HepG2 (cell line): Measurements from ENCODE around the gene PARN. TPM values are rescaled to one million over a fixed set of nuclear protein-coding genes. Genes with fewer than 3 reads are reported as not detected.

Experiments used
- ADNP ChIP-seq: sonication (generic); formaldehyde crosslinking; IDR thresholded peaks from 2 replicates; pipeline ENCODE4 v1.4.0; 2020; ENCODE audit warnings: missing genetic modification reagents
- ATF7 ChIP-seq, 2 experiments: fragments of 450-650 bp in 1 of 2; sonication (generic) in 1 of 2; formaldehyde crosslinking in 1 of 2; IDR thresholded peaks; 2 replicates each; pipeline versions ENCODE4 v1.4.0 to v1.6.1; 2016 to 2020; ENCODE audit warnings: antibody characterized with exemption in 1 of 2, mild to moderate bottlenecking in 1 of 2, missing genetic modification reagents in 1 of 2
- CBFB ChIP-seq: sonication (generic); formaldehyde crosslinking; IDR thresholded peaks from 2 replicates; pipeline ENCODE4 v1.4.0; 2020; ENCODE audit warnings: missing genetic modification reagents
- CHCHD3 ChIP-seq: sonication (generic); formaldehyde crosslinking; IDR thresholded peaks from 2 replicates; pipeline ENCODE4 v1.8.0; 2022; ENCODE audit warnings: mild to moderate bottlenecking, missing genetic modification reagents, moderate library complexity
- DMAP1 ChIP-seq: IDR thresholded peaks from 2 replicates; pipeline ENCODE4 v1.6.1; 2016
- GPBP1L1 ChIP-seq: sonication (generic); formaldehyde crosslinking; IDR thresholded peaks from 2 replicates; pipeline ENCODE4 v1.5.0; 2020; ENCODE audit warnings: mild to moderate bottlenecking, missing genetic modification reagents
- MTA3 ChIP-seq: sonication (generic); formaldehyde crosslinking; IDR thresholded peaks from 2 replicates; pipeline ENCODE4 v1.4.0; 2020; ENCODE audit warnings: missing genetic modification reagents
- NCOA2 ChIP-seq: sonication (generic); formaldehyde crosslinking; IDR thresholded peaks from 2 replicates; pipeline ENCODE4 v1.8.0; 2022; ENCODE audit warnings: inconsistent platforms
- NFATC3 ChIP-seq: sonication (generic); formaldehyde crosslinking; IDR thresholded peaks from 2 replicates; pipeline ENCODE4 v1.5.1; 2020; ENCODE audit warnings: mild to moderate bottlenecking, missing genetic modification reagents
- PPARG ChIP-seq: conservative IDR thresholded peaks from 2 replicates; pipeline ENCODE4 v1.6.1; 2016; ENCODE audit warnings: missing biosample characterization, missing genetic modification reagents
- RELA ChIP-seq: sonication (generic); formaldehyde crosslinking; IDR thresholded peaks from 2 replicates; pipeline ENCODE4 v1.4.0; 2020; ENCODE audit warnings: missing genetic modification reagents
- ZMYM2 ChIP-seq: sonication (generic); formaldehyde crosslinking; IDR thresholded peaks from 2 replicates; pipeline ENCODE4 v1.8.0; 2022; ENCODE audit warnings: mild to moderate bottlenecking, missing genetic modification reagents
- ZNF264 ChIP-seq: sonication (generic); formaldehyde crosslinking; IDR thresholded peaks from 2 replicates; pipeline ENCODE4 v1.4.0; 2020; ENCODE audit warnings: missing genetic modification reagents
- ZNF781 ChIP-seq: sonication (generic); formaldehyde crosslinking; IDR thresholded peaks from 2 replicates; pipeline ENCODE4 v1.5.1; 2020; ENCODE audit warnings: borderline replicate concordance, mild to moderate bottlenecking, missing genetic modification reagents; ENCODE audit errors: not compliant biosample characterization
- polyA plus RNA-seq, 8 experiments: library from polyadenylated mRNA; depleted of rRNA in 3 of 8; stranded (reverse) in 7 of 8; unstranded in 1 of 8; fragments of >200 nt; fragmentation: Illumina TruSeq in 4 of 8; extraction: Trizol in 4 of 8; gene quantifications; 2 replicates each; pipeline versions ENCODE4 v1.2.1 to v1.2.3, GENCODE V29; 2011 to 2016; ENCODE audit warnings: low read depth in 4 of 8, missing spikeins in 1 of 8, mixed read lengths in 1 of 8; ENCODE audit not compliant: insufficient read depth in 1 of 8
- total RNA-seq, 5 experiments: library from RNA; depleted of rRNA; stranded (reverse); fragments of >200 nt; fragmentation: Illumina TruSeq; extraction: Trizol; gene quantifications; 2 replicates each; pipeline ENCODE4 v1.2.3, GENCODE V29; 2016; ENCODE audit warnings: low read depth in 1 of 5
- TF ChIP-seq, protein P1 (sequence below): sonication (generic); formaldehyde crosslinking; IDR thresholded peaks from 2 replicates; pipeline ENCODE4 v1.4.0; 2020; ENCODE audit warnings: missing genetic modification reagents, mild to moderate bottlenecking, borderline replicate concordance
- TF ChIP-seq, protein P2 (sequence below): sonication (generic); formaldehyde crosslinking; IDR thresholded peaks from 2 replicates; pipeline ENCODE4 v1.4.0; 2020; ENCODE audit warnings: mild to moderate bottlenecking, missing genetic modification reagents
- TF ChIP-seq, protein P3 (sequence below): sonication (generic); formaldehyde crosslinking; IDR thresholded peaks from 2 replicates; pipeline ENCODE4 v1.4.0; 2020; ENCODE audit warnings: mild to moderate bottlenecking, missing genetic modification reagents, borderline replicate concordance
- TF ChIP-seq, protein P4 (sequence below): sonication (generic); formaldehyde crosslinking; IDR thresholded peaks from 2 replicates; pipeline ENCODE4 v1.4.0; 2020; ENCODE audit warnings: missing genetic modification reagents, borderline replicate concordance

PARN gene
- total and polyA plus RNA-seq, 2 of the 13 experiments (the other 11 are each of a cell fraction or from before 2014, with no cell fraction given): 13.3 to 47.6 TPM

- TF ChIP-seq, protein P1, sequence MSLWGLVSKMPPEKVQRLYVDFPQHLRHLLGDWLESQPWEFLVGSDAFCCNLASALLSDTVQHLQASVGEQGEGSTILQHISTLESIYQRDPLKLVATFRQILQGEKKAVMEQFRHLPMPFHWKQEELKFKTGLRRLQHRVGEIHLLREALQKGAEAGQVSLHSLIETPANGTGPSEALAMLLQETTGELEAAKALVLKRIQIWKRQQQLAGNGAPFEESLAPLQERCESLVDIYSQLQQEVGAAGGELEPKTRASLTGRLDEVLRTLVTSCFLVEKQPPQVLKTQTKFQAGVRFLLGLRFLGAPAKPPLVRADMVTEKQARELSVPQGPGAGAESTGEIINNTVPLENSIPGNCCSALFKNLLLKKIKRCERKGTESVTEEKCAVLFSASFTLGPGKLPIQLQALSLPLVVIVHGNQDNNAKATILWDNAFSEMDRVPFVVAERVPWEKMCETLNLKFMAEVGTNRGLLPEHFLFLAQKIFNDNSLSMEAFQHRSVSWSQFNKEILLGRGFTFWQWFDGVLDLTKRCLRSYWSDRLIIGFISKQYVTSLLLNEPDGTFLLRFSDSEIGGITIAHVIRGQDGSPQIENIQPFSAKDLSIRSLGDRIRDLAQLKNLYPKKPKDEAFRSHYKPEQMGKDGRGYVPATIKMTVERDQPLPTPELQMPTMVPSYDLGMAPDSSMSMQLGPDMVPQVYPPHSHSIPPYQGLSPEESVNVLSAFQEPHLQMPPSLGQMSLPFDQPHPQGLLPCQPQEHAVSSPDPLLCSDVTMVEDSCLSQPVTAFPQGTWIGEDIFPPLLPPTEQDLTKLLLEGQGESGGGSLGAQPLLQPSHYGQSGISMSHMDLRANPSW: peak; percentile 38
- TF ChIP-seq CHCHD3 (0 out of 2 replicates have a peak, but pooled peaks have one; percentile 76), PPARG (peak; percentile 80), CBFB (CRISPR knock-in tag) (0 out of 2 replicates have a peak, but pooled peaks have one; percentile 87), ZNF264 (CRISPR knock-in tag) (peak; percentile 96), MTA3 (CRISPR knock-in tag) (no peak), NCOA2 (CRISPR knock-in tag) (peak; percentile 94), GPBP1L1 (CRISPR knock-in tag) (no peak), DMAP1 (peak; percentile 44; the same call in 1 of the 2 replicates), NFATC3 (0 out of 2 replicates have a peak, but pooled peaks have one; percentile 29), ATF7 (IDR thresholded peaks at IDR 0.05) (peak; percentile 92), ATF7 (CRISPR knock-in tag; IDR thresholded peaks at IDR 0.05) (peak; percentile 91; the same call in 1 of the 2 replicates), ZNF781 (CRISPR knock-in tag) (no peak), RELA (CRISPR knock-in tag) (no peak), ZMYM2 (peak; percentile 96), ADNP (CRISPR knock-in tag) (peak; percentile 98)
- TF ChIP-seq, protein P2, sequence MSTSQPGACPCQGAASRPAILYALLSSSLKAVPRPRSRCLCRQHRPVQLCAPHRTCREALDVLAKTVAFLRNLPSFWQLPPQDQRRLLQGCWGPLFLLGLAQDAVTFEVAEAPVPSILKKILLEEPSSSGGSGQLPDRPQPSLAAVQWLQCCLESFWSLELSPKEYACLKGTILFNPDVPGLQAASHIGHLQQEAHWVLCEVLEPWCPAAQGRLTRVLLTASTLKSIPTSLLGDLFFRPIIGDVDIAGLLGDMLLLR (CRISPR knock-in tag): 0 out of 2 replicates have a peak, but pooled peaks have one; percentile 14
- TF ChIP-seq, protein P3, sequence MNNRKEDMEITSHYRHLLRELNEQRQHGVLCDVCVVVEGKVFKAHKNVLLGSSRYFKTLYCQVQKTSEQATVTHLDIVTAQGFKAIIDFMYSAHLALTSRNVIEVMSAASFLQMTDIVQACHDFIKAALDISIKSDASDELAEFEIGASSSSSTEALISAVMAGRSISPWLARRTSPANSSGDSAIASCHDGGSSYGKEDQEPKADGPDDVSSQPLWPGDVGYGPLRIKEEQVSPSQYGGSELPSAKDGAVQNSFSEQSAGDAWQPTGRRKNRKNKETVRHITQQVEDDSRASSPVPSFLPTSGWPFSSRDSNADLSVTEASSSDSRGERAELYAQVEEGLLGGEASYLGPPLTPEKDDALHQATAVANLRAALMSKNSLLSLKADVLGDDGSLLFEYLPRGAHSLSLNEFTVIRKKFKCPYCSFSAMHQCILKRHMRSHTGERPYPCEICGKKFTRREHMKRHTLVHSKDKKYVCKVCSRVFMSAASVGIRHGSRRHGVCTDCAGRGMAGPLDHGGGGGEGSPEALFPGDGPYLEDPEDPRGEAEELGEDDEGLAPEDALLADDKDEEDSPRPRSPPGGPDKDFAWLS (CRISPR knock-in tag): peak; percentile 96; the same call in 1 of the 2 replicates
- TF ChIP-seq, protein P4, sequence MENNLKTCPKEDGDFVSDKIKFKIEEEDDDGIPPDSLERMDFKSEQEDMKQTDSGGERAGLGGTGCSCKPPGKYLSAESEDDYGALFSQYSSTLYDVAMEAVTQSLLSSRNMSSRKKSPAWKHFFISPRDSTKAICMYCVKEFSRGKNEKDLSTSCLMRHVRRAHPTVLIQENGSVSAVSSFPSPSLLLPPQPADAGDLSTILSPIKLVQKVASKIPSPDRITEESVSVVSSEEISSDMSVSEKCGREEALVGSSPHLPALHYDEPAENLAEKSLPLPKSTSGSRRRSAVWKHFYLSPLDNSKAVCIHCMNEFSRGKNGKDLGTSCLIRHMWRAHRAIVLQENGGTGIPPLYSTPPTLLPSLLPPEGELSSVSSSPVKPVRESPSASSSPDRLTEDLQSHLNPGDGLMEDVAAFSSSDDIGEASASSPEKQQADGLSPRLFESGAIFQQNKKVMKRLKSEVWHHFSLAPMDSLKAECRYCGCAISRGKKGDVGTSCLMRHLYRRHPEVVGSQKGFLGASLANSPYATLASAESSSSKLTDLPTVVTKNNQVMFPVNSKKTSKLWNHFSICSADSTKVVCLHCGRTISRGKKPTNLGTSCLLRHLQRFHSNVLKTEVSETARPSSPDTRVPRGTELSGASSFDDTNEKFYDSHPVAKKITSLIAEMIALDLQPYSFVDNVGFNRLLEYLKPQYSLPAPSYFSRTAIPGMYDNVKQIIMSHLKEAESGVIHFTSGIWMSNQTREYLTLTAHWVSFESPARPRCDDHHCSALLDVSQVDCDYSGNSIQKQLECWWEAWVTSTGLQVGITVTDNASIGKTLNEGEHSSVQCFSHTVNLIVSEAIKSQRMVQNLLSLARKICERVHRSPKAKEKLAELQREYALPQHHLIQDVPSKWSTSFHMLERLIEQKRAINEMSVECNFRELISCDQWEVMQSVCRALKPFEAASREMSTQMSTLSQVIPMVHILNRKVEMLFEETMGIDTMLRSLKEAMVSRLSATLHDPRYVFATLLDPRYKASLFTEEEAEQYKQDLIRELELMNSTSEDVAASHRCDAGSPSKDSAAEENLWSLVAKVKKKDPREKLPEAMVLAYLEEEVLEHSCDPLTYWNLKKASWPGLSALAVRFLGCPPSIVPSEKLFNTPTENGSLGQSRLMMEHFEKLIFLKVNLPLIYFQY (CRISPR knock-in tag): no peak
Measured at GRCh38 chr16:14399378-14400284, 230.4 kb downstream of the PARN start (continued).
